Stimulated activated CD4-positive, alpha-beta T cell treated with anti-CD3 and anti-CD28 coated beads, Interleukin-15, amount 100 ng/mL, for 48 hours (primary cell): ENCODE measurements around the gene TMEM266.

Experiments
- DNase-seq, 2 donors: peaks; one replicate each; pipeline ENCODE4 v3.0.0-alpha.2; 2020; ENCODE audit warnings: low read depth in 2 of 2

TMEM266 gene

DNA sequence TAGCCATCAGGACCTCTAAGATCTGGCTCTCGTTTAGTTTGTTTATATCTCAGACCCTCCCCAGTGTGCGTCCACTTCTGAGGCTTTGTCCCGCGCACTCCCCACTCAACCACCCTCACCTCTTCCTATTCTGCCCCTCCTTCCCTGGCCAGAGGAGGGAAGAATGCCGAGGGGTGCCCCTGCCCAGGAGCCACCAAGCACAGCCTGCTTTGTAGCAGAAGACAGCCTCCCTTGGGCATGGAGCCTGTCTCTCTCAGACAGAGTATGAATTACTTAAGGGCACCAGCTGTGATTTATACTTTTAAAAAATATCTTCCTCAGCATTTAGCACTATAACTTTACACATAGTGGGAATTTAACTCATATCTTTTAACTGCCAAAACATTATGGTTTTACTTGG, 6.0 kb downstream of the TMEM266 start:
- DNase-seq, result no peak

DNA sequence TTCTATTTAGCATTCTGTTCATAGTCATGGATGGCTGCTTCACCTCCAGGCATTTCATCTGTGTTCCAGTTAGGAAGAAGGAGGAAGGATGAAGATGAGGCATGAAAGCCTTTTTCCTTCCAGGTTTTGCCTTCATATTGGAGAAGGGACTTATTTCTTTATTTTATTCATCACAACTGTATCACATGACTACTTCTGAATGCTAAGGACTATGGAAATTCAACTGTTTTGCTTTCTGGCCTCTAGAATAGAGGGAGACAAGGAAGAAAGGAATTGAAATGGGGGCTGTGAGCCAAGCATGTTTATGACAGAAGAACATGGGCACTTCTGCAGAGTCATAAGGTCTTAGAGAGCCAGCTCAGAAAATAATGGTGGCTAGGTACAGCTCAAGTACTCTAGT, 10.4 kb downstream of the TMEM266 start:
- no peak for DNase-seq

DNA sequence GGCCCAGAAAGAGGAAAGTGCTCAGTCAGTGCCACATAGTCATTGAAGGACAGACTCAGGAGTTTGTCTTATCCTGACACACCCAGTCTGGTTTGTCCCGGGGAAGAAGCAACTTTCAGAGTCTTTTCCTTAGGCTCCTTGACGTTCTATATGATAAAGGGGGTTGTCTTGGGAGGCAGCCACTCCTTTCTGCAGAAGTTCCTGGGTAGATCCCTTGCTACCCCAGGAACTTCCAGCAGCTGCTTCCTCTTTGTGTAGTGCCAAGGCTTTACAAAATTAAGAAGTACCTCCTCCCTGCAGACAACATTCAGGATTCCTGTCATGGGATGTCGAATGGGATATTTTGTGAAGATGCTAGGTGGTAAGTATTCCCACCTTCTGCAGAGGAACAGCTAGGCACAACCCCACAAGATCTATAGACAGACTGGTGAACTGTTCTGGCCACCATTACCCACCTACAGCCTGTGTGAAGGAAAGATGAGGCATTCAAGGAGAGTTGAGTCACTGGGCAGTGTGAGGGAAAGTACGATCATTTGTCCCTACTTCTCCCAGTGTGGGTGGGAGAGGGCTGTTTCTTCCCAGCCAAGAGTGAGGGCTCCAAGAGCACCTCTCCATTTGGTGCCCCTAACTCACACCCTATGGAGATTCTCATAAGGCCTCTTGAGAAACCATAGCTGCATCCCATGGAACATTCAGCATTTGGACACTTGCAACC, 11.3 kb downstream of the TMEM266 start:
- no peak for DNase-seq

DNA sequence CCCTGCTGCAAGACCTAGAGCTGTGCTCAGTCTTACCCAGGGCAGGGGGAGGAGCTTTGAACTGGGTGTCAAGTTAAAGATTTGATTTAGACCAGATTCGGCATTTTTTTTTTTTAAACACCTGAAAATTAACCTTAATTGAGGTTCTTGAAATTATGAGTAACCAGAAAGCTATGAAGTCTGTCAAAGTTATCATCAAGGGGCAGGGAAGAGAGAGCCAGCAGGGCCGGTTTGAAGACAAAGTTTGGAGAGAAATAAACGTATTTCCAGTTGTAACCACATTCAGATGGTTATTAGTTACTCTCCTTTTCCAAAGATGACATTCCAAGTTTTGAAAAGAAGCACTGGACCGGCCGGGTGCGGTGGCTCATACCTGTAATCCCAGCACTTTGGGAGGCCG, 12.0 kb downstream of the TMEM266 start:
- DNase-seq, result no peak

DNA sequence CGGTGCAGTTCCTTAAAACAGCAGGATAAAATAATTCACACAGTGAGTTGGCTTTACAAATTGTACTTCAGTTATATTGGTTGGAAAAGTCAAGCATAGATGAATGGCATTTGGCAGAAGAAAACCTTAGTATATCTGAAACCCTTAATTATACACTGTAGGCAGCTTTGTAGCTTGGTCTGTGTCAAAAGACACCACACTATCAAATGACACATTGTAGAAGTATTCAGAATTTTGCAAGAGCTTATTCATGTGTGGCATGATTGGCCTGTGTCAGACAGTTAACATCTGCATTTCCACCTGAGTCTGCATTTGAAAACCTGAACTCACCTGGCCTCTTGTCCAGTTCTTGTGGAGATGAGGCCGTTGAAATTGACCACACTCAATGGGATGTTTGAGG, 13.8 kb downstream of the TMEM266 start:
- DNase-seq, result no peak

DNA sequence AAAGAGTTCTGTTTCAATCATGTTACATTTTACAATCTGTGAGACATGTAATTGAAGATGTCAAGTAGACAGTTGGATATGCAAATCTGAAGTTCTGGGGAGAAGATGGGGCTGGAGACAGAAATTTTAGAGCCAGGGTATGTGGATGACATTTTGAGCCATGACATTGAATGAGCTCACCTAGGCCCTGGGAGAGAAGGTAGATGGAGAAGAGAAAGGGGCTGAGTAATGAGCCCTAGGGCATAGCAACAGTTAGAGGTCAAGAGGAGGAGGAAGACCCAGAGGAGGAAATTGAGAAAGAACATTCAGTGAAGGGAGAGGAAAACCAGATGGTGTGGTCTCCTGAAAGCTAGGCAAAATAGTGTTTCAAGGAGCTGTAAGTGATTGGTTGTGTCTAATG, 15.3 kb downstream of the TMEM266 start:
- no peak for DNase-seq

DNA sequence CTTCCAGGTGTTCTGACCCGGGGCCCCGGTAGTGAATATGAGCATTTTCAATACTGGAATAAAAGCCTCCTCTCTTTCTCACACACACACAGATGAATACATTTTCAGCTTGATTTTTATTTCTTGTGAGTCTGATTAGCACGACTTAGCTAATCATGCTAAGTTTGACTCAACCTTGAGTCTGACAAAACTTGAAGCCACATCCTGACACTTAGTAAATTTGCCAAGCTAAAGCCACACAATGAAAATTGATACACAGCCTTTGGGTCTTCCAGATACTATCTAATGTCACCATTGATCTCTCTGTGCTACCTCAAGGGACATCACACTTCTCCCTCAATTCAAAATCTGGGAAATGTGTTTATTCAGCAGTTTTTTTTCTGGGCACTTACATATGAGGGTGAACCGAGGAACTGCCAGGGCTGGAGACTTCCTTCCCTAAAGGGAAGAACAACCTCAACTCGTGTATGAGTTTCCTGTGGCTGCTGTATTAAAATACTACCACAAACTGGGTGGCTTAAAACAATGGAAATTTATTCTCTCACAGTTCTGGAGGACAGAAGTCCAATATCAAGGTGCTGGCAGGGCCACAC, 18.6 kb downstream of the TMEM266 start:
- DNase-seq, result no peak

DNA sequence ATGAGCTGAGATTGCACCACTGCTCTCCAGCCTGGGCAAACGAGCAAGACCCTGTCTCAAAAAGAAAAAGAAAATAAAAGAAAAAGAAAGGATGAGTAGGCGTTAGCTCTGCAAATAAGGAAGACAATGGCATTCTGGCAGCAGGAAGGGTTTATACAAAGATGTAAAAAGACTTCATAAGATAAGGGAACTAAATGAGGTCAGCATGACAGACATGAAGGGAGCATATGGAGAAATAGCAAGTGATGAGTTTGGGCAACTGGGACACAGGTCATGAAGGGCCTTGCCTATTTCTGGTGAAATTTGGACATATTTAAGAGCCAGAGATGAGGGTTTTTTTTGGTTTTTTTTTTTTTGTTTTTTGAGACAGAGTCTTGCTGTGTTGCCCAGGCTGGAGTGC, 24.5 kb downstream of the TMEM266 start:
- DNase-seq, result no peak

DNA sequence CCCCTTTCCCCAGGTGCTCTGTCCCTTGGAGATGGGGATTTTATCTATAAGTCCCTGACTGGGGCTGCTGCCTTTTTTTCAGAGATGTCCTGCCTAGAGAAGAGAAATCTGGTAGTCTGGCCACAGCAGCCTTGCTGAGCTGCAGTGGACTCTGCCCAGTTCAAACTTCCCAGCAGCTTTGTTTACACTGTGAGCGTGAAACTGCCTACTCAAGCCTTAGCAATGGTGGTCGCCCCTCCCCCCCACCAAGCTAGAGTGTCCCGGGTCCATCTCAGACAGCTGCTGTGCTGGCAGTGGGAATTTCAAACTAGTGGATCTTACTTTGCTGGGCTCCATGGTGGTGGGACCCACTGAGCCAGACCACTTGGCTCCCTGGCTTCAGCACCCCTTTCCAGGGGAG, 38.9 kb downstream of the TMEM266 start:
- no peak for DNase-seq

DNA sequence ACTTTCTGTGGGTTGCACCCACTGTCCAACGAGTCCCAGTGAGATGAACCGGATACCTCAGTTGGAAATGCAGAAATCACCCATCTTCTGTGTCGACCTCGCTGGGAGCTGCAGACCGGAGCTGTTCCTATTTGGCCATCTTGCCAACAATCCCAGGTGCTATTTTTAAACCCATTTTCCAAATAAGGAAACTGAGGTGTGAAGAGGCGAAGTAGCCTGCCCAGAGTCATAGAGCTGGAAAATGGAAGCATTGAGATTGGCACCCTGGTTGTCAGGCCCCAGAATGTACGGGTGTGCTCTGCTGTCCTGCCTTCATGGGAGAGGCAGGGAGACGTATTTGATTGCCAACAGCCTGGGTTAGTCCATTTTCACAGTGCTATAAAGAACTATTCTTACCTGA, 39.6 kb downstream of the TMEM266 start:
- no peak for DNase-seq

DNA sequence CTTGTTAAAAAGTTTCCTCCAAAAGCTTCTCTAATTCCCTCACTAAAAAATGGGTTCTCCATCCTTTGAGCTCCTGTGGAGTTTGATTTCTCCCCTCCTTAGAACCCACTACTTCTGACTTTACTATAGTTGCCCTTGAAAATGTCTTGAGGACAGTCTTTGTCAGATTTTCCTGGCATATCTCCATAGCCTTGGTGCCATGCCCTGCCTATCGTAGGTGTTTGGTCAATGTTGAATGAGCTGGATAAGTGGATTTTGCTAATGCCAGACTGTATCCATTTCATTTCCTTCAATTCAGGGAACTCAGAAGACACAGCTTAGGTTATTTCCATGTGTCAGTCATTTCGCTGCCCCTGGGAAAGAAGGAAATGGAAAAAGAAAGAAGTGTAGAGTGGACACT, 40.6 kb downstream of the TMEM266 start:
- no peak for DNase-seq

DNA sequence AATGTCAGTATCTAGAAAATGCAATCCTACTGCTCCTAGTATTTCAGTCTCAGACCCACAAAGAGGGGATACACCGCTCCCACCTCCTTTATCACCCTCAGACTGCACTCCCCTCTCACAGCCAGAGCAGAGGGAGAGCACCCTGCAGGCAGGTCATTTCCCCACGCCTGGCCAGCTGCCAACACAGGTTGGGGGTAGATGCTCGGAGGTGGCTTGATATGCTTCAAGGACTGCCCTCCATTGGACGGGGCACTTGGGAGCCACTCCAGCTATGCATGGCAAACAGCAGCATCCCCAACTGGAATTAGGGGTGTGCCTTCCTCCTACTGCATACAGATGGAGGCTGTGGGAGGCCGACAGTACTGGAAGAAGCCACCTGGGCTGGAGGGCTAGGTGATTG, 41.9 kb downstream of the TMEM266 start:
- no peak for DNase-seq

DNA sequence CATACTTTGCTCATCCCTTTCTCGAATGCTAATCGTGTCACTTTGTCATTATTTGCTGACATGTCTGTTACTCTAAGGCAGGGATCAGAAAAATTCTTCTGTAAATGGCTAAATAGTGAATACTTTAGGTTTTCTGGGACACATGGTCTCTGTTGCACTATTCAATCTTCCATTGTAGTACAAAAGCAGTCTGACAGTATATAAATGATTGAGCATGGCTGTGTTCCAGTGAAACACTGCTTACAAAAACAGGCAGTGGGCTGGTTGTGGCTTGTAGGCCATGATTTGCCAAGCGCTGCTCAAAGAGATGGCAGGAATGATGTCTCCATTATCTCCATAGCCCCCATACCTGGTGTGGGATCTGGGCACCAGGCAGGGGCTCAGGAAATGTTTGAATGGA, 45.6 kb downstream of the TMEM266 start:
- DNase-seq, result no peak

DNA sequence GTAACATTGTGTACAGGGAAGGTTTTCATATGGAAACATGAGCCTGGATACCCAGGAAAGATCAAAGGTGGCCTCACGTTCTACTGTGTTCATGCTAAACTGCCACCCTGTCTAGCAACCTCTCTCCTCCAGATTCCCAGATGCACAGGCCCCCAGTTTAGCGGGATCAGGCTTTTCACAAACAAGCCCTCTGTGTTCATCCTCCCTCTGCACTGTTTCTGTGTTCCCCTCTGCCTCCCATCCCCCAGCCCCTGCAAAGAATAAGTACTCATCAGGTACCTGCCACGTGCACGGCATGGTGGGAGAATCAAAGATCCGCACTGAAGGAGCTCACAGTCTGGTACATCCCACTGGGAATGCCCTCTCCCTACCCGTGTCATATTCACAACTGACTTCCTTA, 46.1 kb downstream of the TMEM266 start:
- DNase-seq, result no peak

DNA sequence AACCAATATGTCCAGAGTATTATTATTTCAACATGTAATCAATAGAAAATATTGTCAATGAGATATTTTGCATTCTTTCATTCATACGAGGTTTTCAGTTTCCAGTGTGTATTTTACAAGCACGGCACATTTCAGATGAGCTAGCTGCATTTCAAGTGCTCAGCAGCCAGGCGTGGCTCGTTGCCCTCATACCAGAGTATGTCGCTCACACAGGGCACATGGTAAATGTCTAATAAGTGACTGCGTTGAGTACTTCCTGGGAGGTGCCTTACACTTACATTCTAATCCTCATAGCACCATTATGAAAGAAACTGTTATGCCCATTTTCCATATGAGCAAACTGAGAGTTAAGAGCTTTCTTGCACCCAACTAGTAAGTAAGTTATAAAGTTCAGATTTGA, 47.4 kb downstream of the TMEM266 start:
- DNase-seq, result no peak

DNA sequence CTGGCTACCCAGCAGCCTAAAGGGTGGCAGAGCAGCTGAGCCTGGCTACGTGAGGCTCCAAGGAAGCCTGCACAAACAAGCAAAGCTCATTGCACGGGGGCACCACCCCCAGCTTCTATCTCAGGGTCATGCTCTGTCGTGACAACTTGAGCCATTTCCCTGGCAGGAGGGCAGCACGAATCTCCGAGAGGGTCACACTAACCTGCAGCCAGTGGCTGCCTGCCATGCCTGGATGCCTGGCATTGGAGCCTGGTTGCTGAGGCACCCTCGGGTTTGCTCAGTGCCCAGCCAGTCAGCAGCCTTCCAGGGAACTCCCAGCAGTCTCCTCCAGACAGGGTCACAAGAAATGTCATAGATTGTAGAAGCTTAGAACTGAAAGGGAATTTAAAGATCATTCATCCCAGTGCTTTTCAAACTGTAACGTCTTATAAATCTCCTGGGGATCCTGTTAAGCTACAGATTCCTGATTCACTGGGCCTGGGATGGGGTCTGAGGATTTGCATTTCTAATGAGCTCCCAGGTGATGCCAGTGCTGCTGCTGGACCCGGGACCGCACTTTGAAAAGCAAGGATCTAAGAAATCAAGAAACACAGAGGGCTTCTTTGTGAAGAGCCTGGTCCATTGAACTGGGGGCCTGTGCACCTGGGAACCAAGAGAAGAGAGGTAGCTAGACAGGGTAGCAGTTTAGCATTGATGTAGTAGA, 48.4 kb downstream of the TMEM266 start:
- DNase-seq, result no peak

DNA sequence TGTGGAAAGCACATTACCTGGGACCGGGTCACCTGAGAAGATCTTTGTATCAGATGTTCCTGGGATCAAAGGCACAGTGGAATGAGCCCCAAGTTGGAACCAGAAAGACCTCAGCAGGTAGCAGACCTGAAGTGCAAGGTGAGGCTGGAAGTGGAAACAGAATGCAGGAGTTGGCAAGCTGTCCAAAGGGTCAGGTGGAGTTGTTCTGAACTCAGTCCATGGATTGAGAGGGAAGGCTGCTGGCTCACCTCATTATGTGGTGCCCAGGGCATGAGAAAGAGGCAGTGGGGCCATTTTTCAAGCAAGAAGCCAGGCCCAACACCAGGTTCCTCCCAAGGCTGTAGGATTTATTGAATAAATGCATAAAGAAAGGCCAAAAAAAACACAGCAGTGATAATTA, 49.3 kb downstream of the TMEM266 start:
- no peak for DNase-seq

DNA sequence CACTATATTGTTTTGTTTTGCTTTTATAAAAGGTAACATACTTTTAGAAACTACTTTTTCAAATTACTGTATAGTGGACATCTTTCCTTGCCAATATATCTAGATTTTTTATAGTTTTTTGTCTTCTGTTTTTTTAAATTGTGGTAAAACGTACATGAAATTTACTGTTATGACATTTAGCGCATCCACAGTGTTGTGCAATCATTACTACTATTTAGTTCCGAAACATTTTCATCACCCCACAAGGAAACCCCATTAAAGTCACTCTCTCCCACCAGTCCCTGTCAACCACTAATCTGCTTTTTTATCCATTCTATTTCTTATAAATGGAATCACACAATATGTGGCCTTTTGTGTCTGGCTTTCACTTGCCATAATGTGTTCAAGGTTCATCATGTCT, 54.8 kb downstream of the TMEM266 start:
- no peak for DNase-seq

DNA sequence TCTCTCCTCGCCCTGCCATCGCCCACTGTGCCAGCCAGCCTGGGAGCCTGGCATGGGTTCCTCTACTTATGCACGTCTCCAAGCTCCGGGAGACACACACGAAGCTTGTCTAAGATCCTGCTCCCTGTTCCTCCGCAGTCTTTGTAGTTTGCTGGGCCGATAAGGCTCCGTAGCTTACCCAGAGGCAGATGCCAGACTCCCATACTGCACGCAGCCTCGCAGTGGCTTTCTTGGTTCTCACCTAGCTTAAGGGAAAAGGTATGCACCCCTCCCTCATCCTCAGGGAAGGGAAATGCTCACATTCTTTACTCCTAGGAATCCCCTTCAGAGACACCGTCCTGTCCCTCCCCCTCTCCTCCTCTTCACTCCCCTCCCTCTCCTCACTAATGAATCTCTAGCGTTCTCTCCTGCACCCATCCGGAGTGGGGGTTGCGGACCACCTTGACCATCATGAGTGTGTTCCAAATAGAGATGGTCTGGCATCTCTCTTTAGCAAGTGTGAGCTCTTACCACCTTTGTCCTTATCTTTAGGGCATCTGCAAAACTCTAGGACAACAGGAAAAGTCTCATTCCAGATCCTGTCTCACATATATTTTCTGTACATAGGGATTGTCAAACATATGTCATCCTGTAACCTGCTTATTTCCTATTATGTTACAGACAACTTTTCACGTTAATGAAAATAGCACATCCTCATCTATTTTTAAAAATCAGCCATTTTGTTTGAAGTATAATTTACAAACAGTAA, 56.5 kb downstream of the TMEM266 start:
- DNase-seq, result no peak

DNA sequence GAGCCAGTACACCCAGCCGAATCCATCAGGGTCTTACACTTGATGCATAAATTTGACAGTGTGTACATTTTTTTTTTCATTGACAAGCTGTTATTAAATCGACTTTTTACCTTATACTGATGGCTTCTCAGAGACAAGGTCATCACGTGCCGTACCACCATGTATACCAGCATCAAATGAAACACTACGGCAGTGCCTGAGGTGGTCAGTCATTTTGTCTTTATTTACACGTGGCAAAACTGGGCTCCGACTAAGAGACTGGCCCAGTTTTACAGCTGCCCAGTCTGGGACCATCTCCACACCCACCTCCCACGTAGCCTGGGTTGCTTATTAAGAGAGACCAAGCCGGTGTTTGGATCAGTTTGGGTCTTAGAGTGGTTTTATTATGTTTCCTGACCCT, 57.4 kb downstream of the TMEM266 start:
- no peak for DNase-seq

DNA sequence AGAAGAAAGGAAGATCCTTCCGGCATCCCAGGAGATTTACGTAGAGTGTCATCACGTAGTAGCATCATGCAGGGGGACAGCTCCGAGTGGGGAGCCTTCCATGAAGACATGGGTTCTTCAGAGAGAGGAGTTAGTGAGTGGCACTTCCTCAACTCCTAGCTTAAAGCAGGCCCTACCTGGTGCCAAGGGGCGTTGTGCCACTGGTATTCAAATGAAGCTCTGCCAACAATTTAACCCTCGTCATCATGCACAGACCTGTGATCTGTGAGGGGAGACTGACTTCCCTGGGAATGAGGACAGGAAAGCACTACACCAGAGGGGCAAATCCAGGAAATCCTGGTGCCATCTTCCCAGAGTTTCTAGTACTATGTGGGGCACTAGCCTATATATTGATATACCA, 59.0 kb downstream of the TMEM266 start:
- DNase-seq, result no peak

DNA sequence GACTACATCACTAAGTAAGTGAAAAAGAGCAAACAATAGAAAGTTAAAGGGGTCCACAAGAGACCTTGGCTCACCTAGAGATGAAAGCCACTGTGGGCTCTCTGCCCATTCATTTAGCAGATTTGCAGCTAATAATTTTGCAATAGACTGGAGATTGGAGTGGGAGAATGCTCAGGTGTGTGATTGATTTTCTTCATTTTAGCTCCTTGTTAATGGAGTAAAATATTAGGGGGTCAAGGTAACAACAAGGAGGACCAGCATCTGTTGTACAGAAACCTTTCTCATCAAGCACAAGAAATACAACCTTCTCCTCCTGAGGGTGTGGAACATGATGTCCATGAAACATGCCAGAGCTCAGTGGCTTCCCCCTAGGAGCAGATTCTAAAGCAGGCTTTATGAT, 63.2 kb downstream of the TMEM266 start:
- no peak for DNase-seq

DNA sequence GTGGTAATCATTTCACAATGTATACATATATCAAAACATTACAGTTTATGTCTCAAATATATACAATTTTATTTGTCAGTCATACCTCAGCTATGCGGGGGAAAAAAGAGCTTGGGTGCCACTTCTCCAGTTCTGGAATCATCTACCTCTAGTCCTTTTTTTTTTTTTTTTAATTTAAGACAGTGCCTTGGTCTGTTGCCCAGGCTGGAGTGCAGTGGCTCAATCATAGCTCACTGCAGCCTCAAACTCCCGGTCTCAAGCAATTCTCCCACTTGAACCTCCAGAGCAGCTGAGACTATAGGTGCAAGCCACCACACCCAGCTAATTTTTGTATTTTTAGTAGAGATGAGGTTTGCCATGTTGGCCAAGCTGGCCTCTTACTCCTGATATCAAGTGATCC, 67.4 kb downstream of the TMEM266 start:
- DNase-seq, result no peak
